GM18517 (cell line): ENCODE results near the gene CD300C.
"Not testable (repeated sequence)": the region's sequence is repeated elsewhere in the genome, so short reads cannot be mapped to it uniquely, and the experiment has no call there.

Source experiments
- ATAC-seq: cut with Tn5 transposase; IDR thresholded peaks from one replicate; pipeline ENCODE4 v1.9.1; 2021; ENCODE audit warnings: mild to moderate bottlenecking, moderate library complexity; ENCODE audit not compliant: unreplicated experiment

Gene CD300C

GRCh38 chr17:74514632-74515334, 31.1 kb downstream of the CD300C start:
- no peak for ATAC-seq

- ATAC-seq: no peak
These were observed 31.8 kb downstream of the CD300C start for GRCh38 chr17:74513987-74514631.

- peak; percentile 48 for ATAC-seq
These were observed 33.3 kb downstream of the CD300C start for GRCh38 chr17:74512624-74513091.

- no peak for ATAC-seq
These were observed 33.9 kb downstream of the CD300C start for GRCh38 chr17:74512036-74512435.

GRCh38 chr17:74508156-74508555, 37.8 kb downstream of the CD300C start:
- no peak for ATAC-seq

GRCh38 chr17:74503949-74504348, 42.0 kb downstream of the CD300C start:
- ATAC-seq: not testable (repeated sequence)

- no peak for ATAC-seq
These were observed 43.1 kb downstream of the CD300C start for GRCh38 chr17:74502861-74503260.

- ATAC-seq: no peak
These were observed 45.9 kb downstream of the CD300C start for GRCh38 chr17:74499992-74500391.

- ATAC-seq: no peak
These were observed 48.4 kb downstream of the CD300C start for GRCh38 chr17:74497471-74497870.

GRCh38 chr17:74493331-74493833, 52.5 kb downstream of the CD300C start:
- ATAC-seq: no peak

- no peak for ATAC-seq
These were observed 54.3 kb downstream of the CD300C start for GRCh38 chr17:74491626-74492025.
